ENCODE measurements around the gene PSTPIP2. TPM values are rescaled to one million over a fixed set of nuclear protein-coding genes. Genes with fewer than 3 reads are reported as not detected.
A peak's percentile ranks its signal among the peaks of the same experiment; 100 is the strongest.

PSTPIP2 gene, protein sequence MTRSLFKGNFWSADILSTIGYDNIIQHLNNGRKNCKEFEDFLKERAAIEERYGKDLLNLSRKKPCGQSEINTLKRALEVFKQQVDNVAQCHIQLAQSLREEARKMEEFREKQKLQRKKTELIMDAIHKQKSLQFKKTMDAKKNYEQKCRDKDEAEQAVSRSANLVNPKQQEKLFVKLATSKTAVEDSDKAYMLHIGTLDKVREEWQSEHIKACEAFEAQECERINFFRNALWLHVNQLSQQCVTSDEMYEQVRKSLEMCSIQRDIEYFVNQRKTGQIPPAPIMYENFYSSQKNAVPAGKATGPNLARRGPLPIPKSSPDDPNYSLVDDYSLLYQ
- 6.7 TPM for total RNA-seq (ENCODE audit: insufficient read depth, low replicate concordance)

DNA sequence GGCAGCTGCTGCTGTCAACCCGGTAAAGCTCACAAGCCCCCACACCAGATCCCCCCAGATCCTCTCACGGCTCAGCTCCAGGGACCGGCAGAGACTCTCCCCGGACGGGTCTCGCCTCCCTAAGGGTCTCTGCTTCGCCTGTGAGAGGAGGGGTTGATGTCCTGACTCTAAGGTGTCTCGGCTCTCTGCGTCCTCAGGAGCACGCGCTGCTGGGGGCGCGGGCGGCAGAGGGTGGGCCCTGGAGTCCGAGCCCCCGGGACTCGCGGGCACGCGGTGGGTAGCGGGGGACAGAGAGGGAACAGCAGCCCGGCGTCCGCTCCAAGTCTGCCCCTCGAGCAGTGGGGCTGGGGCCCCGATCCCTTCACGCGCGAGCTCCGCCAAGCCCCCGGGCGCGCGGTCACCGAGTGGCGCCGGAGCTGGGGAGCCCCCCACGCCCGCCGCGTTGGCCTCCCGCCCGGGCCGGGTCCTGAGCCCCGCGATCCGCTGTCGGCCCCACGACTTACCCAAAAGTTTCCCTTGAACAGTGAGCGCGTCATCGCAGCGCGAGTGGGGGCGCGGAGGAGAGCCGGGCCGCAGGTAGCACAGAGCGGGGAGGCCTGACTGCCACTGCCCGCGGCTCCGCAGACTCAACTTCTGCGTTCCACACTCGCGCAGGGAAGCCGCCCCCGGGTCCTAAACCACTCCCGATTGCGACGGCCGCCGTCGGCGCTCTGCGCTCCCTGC lies at the start of gene PSTPIP2:
TSS of gene PSTPIP2 (minus strand) at position 608 of the 723 bp plus-strand sequence. CDS start at position 536, 72 bp downstream.
- DNase-seq (ENCODE audit: low spot score): peak; percentile 67

DNA sequence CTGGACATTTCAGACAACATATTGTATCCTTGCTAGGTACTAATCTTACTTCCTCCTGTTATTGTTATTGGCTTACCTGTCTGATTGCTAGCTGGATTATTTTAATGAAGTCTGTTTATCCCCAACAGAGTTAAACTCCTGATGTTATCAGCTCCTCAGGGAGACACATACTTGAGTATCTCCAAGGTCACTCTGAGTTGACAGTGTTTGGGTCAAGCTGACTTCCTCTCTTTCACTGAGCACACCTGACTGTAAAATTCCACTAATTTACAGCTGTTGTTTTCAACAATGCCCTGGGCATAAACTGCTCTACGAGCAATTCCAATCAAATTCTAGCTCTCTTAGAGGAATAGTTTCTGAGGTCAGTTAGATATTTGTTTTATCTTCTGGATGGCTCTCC lies 41.7 kb upstream of the PSTPIP2 start:
- DNase-seq (ENCODE audit: low spot score): no peak

DNA sequence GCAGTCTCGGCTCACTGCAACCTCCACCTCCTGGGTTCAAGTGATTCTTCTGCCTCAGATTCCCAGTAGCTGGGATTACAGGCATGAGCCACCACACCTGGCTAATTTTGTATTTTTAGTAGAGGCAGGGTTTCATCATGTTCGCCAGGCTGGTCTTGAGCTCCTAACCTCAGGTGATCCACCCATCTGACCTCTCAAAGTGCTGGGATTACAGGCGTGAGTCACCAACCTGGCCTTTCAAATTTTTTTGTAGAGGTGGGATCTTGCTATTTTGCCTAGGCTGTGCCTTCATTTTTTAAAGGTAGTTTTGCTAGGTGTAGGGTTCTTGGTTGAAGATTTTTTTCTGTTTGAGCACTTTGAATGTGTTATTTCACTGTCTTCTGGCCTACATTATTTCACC lies 38.3 kb upstream of the PSTPIP2 start:
- DNase-seq (ENCODE audit: low spot score): no peak

- DNase-seq (ENCODE audit: low spot score): no peak
Measured at GRCh38 chr18:46109386-46109785, 37.3 kb upstream of the PSTPIP2 start.

DNA sequence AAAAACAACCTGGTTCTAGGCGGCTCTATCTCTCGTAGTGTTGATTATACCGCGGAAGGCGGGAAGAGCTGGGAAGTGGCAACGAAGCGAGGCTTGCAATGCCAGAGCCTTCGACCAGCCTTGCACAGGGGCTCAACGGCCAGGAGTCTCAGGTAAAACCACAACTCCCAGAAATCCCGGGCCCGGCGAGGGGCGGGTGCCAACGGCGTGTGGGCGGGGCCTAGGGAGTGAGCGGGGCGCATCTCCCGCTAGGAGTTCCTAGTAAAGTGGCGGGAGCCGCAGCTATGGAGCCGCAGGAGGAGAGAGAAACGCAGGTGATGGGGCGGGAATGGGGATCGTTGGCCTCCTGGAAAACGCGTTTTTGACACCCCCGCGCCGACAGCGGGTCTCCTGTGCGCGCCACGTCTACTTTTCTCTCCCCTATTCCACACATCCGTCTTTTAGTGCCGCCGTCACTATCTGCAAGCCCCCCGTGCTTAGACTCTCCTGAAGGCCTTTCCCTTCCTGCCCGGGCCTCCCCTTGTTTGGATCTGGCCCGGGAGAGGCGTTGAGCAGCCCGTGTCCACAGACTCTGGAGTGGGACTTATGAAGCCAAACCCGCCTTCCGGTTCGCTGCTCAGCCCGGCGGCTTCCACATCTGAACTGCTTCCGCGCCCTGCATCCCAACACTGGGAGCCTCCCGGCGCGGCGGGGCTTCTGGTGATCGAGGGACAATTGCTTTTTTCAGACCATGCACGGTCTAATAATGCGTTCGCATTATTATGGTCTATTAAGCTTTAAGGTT lies 32.3 kb upstream of the PSTPIP2 start, which contains the start of gene HAUS1:
TSS of gene HAUS1 (plus strand) at position 258 of the 784 bp plus-strand sequence. CDS start at position 285, 27 bp downstream.
- peak; percentile 93 for DNase-seq (ENCODE audit: low spot score)

- DNase-seq (ENCODE audit: low spot score): no peak
Measured at GRCh38 chr18:46099463-46099862, 27.4 kb upstream of the PSTPIP2 start.

DNA sequence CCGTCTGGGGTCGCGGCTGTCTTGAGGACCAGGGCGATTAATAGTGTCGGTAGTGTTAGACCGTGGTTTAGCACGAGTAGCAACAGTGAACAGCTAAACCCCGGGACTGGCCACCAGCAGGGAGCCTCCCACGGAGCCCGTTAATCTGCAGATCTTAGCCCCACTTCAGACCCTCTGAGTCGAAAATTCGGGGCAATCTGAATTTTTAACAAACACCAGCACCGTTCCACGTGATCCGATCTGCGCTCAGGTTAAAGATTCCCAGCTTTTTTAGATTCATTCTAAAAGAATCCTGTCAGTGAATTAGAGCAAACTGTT lies 26.5 kb upstream of the PSTPIP2 start:
- no peak for DNase-seq (ENCODE audit: low spot score)

GRCh38 chr18:46097801-46098615 lies 25.9 kb upstream of the PSTPIP2 start, which contains the start of gene ATP5F1A:
ATP5F1A (minus strand) TSS chr18:46098296; CDS start chr18:46098231, 65 bp downstream.
- peak; percentile 93 for DNase-seq (ENCODE audit: low spot score)

- no peak for DNase-seq (ENCODE audit: low spot score)
Measured at GRCh38 chr18:46097431-46097800, 25.4 kb upstream of the PSTPIP2 start.

- no peak for DNase-seq (ENCODE audit: low spot score)
Measured at GRCh38 chr18:46096651-46097300, 24.7 kb upstream of the PSTPIP2 start.

DNA sequence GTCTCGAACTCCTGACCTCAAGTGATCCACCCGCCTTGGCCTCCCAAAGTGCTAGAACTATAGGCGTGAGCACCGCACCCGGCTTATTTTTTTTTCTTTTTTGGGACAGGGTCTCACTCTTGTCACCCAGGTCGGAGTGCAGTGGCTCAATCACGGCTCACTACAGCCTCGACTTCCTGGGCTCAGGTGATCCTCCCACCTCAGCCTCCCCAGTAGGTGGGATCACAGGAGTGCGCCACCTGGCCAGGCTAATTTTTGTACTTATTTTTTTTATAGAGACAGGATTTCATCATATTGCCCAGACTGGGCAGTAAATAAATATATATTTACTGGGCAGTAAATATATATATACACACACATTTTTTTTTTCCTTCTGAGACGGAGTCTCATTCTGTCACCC lies 23.5 kb upstream of the PSTPIP2 start:
- no peak for DNase-seq (ENCODE audit: low spot score)

DNA sequence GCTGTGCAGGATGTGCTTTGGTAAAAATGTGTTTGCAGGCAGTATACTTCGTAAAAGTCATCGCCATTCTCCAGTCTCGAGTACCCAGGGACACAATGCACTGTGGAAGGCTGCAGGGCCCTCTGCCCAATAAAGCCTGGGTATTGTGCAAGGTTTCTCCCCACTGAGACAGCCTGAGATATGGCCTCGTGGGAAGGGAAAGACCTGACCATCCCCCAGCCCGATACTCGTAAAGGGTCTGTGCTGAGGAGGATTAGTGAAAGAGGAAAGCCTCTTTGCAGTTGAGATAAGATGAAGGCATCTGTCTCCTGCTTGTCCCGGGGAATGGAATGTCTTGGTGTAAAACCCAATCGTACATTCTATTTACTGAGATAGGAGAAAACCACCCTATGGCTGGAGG lies 16.4 kb upstream of the PSTPIP2 start:
- peak; percentile 80 for DNase-seq (ENCODE audit: low spot score)

- DNase-seq (ENCODE audit: low spot score): no peak
Measured at GRCh38 chr18:46084431-46084830, 12.4 kb upstream of the PSTPIP2 start.

GRCh38 chr18:46080156-46080555 lies 8.1 kb upstream of the PSTPIP2 start:
- no peak for DNase-seq (ENCODE audit: low spot score)

GRCh38 chr18:46079336-46079735 lies 7.3 kb upstream of the PSTPIP2 start:
- no peak for DNase-seq (ENCODE audit: low spot score)

GRCh38 chr18:46073474-46074331 lies 1.6 kb upstream of the PSTPIP2 start:
- DNase-seq (ENCODE audit: low spot score): peak; percentile 84

GRCh38 chr18:46072959-46073358 lies 899 bp upstream of the PSTPIP2 start:
- no peak for DNase-seq (ENCODE audit: low spot score)

GRCh38 chr18:46072376-46072867 lies 362 bp upstream of the PSTPIP2 start:
- DNase-seq (ENCODE audit: low spot score): no peak

DNA sequence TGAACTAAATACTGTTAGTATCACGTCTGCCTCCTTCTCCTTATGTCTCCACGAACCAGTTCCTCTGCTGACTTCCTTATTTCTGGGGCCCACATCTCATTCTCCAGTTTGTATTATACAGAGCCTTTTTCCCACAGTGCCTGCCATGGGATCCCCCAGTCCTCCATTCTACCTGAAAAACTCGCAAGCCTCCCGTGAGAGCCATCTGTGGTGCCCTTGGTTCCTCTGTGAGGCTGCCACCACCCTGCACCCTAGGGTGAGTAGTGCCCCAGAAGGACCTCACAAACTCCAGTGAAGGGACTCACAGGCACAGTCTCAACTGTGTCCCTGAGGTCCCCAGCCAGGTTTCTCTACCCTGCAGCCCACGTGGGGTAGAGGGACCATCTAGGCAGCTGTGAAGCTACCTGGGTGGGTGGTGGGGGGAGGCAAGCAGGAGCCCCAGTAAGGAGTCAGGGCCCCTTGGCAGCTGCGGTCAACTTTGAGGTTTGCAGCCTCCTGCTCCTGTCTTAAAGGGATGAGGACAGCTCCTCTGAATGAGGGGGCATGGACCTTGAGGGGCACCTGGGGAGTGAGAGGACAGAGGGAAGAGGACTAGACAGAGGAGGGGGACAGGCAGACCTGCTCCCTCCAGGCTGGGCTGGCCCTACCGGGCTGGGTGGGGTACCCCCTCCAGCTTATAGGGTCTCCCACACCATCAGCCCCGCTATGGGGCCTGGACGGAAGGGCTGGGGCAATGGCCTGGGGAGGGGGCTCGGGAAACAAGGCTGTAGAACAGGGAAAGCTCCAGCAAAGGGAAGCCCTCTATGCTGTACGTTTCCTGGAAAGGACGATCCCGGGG lies 1.0 kb downstream of the PSTPIP2 start:
- DNase-seq (ENCODE audit: low spot score): no peak
